SIG-M5 treated with dmso at 0.1 percent for 504 hours (cell line): Measurements from ENCODE around the gene GAB3.

Experiments
- DNase-seq: peaks from one replicate; lab custom pipeline; 2025; ENCODE audit not compliant: unreplicated experiment; lab: John Stamatoyannopoulos, UW

The GAB3 gene, protein sequence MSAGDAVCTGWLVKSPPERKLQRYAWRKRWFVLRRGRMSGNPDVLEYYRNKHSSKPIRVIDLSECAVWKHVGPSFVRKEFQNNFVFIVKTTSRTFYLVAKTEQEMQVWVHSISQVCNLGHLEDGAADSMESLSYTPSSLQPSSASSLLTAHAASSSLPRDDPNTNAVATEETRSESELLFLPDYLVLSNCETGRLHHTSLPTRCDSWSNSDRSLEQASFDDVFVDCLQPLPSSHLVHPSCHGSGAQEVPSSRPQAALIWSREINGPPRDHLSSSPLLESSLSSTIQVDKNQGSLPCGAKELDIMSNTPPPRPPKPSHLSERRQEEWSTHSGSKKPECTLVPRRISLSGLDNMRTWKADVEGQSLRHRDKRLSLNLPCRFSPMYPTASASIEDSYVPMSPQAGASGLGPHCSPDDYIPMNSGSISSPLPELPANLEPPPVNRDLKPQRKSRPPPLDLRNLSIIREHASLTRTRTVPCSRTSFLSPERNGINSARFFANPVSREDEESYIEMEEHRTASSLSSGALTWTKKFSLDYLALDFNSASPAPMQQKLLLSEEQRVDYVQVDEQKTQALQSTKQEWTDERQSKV

DNA sequence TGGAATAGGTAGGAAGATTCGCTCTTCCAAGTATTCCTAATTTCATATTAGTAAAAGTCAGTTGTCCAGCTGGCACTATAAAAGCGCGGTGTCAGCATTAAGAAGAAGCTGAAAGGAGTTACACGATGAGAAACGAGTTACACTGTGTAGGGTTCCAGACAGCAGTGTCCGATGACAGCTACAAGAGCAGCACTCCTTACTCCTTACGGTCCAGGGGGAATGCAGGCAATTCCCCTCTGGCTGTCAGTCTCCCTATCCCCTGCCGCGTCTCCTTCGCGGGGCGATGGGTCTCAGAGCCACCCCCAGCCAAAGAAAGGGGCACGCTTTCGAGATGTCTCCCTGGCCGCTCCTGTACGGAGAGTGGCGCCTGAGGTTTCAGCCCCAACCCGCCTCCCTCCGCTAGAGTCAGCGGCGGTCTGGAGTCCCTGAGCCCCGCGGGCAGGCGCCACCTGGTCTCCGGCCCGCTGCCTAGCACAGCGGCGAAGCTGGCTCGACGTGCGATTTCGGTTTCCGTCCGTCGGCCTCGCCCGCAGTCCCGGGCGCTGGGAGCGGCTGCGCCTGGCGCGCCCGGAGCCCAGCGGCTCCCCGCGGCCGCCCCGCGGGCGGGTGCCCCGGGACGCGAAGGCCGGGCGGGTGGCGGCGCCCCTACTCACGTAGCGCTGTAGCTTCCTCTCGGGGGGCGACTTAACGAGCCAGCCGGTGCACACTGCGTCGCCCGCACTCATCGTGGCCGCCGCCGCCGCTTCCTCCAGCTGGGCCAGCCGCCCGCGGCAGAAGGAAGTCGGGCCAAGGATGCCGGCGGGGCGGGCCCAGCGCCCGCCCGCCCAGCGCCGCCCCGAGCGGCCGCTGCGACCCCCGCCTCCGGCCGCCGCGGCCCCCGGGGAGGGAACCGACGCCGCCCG lies at the start of gene GAB3:
Gene GAB3, minus strand, starts transcription at position 777 of the 902 bp plus-strand sequence. Its CDS starts 52 bp downstream, at position 725.
- no peak for DNase-seq

DNA sequence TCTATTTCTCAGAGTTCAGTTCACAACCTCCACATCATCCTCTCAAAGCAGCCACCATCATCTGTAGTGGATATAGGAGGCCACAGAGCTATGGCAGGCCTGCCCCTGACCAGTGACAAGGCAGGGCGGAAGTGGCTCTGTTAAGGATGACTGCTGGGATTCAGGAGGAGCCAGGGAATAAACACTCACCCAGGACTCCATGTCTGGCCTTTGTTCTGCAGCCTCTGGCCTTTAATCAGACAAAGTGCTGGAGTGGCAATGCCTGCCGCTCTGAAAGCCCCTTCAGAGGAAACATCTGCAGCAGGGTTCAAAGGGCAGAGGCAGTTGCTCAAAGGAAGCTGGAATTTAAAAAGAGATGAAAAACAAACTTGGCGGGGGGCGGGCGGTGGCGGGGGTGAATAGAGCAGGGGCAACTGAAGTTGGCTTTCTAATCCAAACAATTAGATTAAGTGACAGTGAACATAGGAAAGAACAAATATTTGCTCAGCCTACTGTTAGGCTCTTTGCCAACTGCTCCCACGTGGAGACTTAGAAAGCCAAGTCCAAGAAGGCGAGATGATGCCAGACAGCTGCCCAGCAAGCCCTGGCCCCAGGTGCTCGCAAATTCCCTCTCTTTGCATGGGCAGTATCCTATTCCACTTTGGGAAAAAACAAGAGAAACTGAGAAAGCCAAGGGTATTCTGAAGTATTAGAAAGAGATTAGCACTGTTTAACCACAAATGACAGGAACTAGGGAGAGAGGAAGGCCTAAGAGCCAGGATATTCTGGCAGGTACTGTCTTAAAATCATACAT lies 48.9 kb upstream of the GAB3 start:
- DNase-seq: no peak

DNA sequence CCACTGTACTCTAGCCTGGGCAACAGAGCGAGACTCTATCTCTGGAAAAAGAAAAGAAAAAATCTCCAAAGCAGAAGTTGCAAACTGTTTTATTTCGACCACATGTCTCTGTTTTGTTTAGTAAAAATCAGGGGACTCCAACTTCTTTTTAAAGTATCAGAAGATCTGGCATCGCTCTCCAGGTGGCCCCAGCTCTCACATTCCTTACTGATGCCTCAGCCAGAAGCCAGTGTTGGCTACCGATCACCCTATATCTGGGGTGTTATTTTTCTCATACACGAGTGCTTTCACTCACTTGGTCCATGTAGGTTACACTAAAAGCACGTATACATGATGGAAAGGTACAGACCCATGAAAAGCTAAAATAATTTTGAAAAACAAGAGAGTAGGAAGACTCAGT lies 46.1 kb upstream of the GAB3 start:
- DNase-seq: no peak

DNA sequence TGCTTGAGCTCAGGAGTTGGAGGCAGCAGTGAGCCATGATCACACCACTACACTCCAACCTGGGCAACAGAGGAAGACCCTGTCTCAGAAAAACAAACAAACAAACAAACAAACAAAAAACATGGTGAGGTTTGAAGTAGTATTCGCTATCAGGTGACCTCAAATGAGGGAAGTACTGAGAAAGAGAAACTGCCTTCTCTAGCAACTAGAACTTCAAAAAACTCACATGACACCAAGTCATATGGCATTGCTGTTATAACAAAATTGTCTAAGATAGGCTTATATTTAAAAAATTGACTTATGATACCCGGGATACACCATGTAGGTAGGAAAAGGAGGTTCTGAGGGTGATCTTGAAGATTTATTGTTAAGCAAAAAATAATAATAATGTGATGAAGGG lies 44.1 kb upstream of the GAB3 start:
- no peak for DNase-seq

DNA sequence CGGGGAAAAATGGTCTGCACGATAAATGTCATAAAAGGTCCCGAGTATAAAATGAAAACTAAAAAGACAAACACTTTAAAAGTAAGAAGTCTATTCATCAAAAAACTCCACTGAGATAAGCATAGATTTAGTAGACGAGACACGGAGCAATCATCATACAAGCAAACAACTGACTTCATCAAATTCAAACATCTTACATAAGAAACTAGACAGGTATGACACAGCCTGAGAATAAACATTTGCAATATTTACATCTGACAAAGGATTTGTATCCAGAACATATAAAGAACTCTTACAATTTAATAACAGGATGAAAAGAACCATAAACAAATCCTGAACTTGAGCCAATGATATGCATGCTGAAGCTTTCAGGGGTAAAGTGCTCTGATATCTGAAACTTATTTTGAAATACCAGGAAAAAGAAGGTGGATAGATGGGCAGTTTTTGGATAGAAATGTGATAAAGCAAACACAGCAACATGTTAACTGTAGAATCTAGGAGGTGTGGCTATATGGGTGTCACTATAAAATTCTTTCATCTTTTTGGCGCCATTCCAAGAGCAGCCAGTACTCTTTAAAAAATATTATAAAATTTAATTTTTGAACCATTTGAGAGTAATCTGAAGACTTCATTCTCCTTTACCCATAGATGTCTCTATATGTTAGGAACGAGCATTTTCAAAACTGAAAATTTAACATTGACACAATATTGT lies 42.4 kb upstream of the GAB3 start:
- no peak for DNase-seq

DNA sequence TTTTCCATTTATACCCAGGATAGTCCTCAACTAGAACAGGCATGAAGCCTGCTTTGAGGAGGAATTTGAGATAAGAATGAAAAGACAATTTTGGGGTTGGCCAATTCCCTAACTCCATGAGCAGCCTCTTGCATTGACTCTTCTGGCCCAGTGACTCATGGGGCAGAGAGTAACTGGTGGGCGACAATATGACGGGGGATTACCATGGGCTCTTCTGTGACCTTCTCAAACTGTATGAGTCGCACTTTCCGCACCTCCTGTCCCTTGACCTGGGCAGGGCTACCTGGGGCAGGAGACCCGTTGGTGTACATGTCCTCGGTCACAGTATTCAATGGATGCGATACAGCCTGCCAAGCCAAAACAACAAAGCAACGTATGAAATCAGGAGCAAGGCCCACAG lies 41.1 kb upstream of the GAB3 start:
- no peak for DNase-seq

DNA sequence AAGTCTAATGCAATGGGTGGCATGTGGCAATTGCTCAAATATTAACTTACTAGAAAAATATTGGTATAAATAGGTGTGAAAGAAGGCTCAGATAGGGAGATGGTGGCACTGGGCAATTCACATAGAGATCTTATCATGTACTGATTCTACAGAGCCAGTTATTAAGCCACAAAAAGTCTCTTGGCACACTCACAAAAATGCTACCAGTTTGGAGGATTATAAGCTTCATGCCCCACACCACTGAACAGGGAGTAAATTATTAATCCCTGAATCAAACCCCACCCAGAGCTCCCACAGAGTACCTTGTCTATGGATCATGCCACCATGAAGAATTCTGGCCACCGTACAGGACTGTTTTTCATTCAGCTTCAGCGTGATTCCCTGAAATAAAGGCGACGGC lies 40.6 kb upstream of the GAB3 start:
- no peak for DNase-seq

DNA sequence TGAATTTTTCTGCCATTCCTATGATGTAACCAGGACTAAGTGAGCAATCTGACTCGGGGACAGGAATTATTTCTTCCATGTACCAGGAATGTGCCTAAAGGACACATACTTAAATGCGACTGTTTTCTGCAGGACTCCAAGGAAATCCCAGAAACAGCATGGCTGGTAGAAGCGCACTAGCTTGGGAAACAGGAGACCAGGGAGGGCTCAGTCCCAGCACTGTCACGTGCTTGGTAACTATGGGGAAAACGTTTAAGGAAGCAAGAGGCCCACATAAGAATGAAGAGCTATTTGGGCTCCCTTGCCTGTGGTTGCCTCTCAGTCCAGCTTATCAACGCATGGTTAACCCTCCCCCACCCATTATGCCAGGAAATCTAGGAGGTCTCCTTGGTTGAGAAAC lies 34.8 kb upstream of the GAB3 start:
- no peak for DNase-seq

DNA sequence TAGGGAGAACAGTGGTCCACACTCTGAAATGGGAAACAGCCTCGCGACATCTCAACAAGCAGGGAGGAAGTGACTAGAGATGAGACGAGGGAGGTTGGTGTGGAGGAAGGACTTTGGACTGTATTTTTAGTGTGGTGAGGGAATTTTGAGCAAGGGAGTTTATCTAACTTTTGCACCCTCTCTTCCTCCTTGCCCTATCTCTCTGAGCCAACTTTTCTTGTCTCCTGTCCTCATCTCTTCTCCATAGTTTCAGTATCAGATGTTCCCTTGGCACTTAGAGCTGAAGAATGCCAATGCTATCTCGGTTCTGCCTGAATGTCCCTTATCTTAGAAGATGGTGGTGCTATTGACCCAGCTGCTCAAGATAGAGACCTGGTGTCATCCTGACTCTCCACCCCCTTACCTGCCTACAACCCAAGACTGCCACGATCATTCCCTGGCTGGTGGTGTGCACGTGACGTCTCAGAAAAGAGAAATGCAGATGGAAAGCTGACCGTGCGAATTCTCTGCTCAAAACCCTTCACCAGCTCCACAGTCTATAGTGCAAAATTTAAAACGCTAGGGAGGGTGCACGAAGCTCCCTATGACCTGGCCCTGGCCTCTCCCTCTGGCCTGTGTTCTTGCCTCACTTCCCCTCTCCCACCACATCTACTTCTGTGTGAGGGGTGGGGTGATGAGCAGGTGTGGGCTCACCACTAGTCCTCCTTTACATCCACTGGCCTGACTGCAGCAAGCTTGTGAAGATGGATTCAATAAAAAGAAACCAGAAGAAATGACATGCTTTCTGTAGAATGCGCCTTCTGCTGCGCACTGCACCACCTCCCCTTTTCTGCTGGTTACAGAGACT lies 33.5 kb upstream of the GAB3 start:
- DNase-seq: no peak

DNA sequence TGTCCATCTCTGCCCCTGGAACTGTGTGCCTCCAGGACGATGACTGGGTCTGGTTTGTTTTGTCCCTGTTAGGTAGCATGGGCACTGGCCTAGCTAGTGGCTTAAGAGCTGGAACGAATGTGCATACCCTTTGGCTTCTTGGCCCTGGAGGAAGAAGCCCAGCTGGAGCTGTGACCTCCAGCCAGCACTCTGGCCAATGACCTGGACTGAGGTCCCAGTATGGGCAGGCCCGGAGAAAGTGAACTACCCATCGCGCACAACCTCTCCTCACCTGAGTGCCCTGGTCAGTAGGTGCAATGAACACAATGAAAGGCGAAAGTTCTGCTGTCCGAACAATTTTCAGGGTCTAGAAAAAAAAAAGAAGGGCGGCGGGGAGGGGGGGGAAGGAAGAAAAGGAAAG lies 30.1 kb upstream of the GAB3 start:
- DNase-seq: no peak

DNA sequence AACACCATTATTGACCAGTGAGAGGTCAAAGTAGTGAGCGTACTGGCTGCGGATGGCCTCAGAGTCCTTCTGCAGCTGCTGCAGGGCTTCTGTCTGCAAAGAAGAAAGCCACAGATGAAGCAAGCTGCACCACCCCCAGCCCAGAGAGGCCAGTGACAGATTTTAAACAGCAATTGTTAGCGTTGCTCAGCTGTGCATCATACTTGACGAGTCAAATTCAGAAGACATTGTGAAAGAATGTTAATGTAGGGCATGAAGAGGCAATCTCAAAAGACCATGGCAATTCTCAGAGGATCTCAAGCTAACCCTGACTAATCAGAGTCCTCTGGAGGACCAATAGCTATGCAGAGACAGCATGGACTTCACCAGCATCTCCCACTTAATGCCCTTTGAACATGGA lies 28.4 kb upstream of the GAB3 start:
- no peak for DNase-seq

DNA sequence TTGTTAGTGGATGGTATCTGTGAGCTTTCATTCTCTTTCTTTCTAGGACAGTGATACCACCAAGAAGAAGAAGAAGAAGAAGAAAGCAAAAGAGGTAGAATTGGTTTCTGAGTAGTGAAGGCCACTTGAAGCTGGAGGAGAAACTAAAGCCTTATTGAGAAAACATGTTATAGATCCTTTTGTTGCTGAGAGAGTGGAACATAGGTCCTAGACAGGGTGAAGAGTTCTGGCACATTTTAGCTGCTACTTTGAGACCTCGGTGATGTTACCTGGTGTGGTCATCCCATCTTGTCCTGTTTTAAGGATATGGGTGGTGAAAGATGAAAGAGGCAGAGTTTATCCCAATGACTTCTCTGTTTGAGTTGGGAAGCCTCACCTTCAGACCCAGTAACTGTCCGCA lies 25.9 kb upstream of the GAB3 start:
- DNase-seq: no peak

DNA sequence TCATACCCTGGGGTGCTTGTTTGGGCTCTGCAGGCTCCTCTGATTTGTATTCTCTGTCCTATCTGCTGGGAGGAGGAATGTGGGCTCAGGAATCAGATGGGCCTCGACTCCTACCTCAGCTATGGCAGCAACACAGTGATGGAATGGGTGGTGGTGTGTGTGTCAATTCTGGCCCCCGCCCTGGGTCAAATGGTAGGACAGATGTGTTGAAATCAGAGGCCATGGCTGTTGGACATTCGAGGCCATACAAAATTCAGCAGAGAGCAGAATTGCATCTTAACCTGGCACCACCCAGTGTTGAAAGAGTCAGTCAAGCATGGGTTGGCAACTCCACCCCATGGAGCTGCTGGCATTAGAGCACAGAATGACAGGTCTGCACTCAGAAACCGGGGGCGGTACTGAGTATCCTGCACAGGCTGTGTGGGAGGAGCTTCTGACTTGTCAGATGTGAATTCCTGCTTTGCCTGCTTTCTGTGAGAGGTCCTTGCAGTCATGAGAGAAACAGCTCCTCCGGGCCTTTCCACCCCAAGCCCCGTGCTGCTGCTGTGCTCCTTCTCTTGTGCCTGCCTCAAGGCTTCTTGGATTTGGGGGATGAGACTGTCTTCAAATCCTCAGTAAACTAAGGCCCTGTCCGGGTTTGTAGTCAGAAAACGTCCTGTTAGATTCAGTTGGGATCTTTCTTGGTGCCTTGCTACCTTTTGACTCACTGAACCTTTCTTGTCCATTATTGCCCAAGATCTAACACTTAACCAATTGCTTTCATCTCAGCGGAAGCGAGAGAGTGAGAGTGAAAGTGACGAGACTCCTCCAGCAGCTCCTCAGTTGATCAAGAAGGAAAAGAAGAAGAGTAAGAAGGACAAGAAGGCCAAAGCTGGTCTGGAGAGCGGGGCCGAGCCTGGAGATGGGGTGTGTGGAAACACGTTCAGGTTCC lies 24.8 kb upstream of the GAB3 start:
- DNase-seq: peak; percentile 14

DNA sequence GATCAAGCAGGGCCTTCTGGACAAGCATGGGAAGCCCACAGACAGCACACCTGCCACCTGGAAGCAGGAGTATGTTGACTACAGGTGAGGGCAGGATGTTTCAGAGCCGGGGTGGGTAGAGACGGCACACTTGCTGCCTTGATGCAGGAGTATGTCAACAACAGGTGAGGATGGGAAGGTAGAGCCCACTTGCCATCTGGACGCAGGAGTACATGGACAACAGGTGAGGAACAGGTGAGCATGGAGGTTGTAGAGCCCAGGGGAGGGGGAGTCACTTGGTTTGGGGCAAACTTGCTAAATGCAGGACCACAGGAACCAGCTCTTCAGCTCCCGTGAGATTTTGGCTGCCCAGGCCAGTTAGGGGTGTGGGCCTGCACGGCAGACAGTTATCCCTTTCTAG lies 23.7 kb upstream of the GAB3 start:
- DNase-seq: no peak

DNA sequence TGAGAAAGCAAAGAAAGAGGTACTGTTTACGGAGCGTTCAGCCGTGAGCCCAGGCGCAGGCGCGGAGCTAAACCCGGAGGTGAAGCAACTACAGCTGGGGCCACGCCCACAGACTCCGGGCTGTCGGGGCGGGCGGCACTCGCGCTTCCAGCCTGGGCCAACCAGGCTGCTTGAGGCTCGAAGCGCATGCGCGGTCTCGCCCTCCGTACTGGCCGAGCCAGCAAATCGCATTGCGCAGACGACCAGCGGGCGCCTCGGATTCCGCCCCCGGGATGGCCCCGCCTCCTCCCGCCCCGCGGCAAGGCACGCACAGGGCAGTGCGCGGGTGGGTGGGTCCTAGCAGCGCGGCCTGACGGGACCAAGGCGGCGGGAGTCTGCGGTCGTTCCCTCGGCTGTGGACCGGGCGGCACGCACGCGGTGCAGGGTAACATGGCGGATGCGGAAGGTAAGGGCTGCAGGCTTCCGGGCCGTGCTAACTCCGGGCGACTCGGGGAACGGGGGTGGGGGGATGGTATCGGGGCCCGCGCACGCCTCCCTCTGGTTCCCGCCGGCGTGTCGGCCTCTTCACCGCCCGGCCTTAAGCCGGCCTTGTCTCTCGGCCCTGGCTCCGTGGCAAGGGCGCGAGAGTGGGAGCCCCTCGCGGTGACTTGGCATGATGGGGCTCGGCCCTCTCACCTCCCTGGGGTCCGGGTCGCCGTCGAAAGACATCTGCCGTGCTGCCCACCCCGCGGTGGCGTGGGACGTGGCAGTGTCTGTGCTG lies 11.8 kb upstream of the GAB3 start, which contains the start of gene DKC1:
Gene DKC1, plus strand, starts transcription at position 328 of the 760 bp plus-strand sequence. Its CDS starts 102 bp downstream, at position 430.
- peak; percentile 91 for DNase-seq

DNA sequence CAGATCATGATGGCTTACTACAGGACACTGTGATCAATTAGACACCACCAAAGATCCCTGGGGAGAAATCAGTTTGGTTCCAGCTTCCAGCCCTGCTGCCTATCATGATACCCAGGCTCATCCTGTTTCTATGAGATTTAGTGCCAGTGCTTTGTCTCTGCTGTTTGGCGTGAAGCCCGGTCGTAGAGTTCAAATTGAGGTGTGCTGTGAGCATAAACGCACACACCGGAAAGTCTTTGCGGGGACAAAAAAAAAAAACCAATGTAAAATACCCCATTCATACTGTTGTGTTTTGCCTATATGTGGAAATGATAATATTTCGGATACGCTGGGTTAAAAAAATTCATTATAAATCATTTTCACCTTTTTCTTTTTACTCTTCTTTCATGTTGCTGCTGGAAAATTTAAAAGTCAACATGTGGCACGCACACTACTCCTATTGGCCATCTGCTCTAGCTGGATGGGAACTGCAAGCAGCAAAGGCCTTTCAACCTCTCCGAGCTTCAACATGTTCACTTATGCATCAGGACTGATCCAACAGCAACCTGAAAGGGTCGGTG lies 11.2 kb upstream of the GAB3 start:
- no peak for DNase-seq

DNA sequence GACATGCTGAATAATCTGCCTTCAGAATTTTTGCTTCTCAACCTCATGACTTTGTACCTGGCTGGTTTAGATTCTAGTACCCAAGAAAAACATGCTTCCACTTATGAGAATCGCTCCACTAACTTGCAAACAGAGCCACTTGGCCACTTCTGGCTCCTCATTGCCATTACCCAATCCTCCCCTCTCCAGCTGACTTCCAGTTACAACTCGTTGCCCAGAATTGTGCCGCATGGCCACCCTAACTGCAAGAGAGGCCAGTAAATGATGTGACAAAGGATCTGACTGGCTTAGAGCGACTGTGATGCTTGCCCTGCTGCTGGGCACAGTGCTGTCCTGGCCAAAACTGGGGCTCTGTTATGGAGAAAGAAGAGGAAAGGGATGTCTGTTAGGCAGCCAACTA lies 7.8 kb upstream of the GAB3 start:
- no peak for DNase-seq
